ENCODE data around the gene CARD11. TPM values are rescaled to one million over a fixed set of nuclear protein-coding genes. Genes with fewer than 3 reads are reported as not detected.

The CARD11 gene
- total RNA-seq, 4 donors from 2014 or later = 0.96 to 47.5 (median 6.6) TPM

GRCh38 chr7:2929321-2930201 is 114.1 kb downstream of the CARD11 start:
- in situ Hi-C loops (cut with MboI; ENCODE audit: low pct_ligation_motif_present in 1 of 4, low pct_unique_long_range_greater_than_20kb in 1 of 4, low sequenced_read_pairs in 3 of 4) = no loop called here
- DNase-seq = no peak
- no peak overlapping the region for H3K27ac ChIP-seq

GRCh38 chr7:2928613-2929311 is 114.9 kb downstream of the CARD11 start:
- Histone ChIP-seq H3K4me3 (no peak overlapping the region), H3K27ac (no peak overlapping the region), H3K4me1 (no peaks in the 10 kb centered on the region), H3K27me3 (peaks cover 5% of the 10 kb centered on the region), H3K9me3 (no peaks in the 10 kb centered on the region), H3K36me3 (no peaks in the 10 kb centered on the region)
- intact Hi-C loops (cut with DNase I; ENCODE audit: low total_unique reads) = no loop called here
- in situ Hi-C loops (cut with MboI; ENCODE audit: low pct_ligation_motif_present in 1 of 4, low pct_unique_long_range_greater_than_20kb in 1 of 4, low sequenced_read_pairs in 3 of 4) = no loop called here
- 80% methylated on average over 35 of the region's 35 CpGs; no CpG with 5 or more reads in 1 of the 2 donors for WGBS, 2 donors (ENCODE audit: low coverage in 1 of 2)
- DNase-seq = no peak
- TF ChIP-seq POLR2AphosphoS5 (IDR thresholded peaks at IDR 0.05) = no peak
- no peak for TF ChIP-seq POLR2A (IDR thresholded peaks at IDR 0.05)
- TF ChIP-seq CTCF (IDR thresholded peaks at IDR 0.05) = no peak
- no peak for TF ChIP-seq EP300 (IDR thresholded peaks at IDR 0.05; ENCODE audit: low read depth)

More at GRCh38 chr7:2929321-2930201, 114.1 kb downstream of the CARD11 start:
- Histone ChIP-seq H3K9me3 (no peaks in the 10 kb centered on the region), H3K4me1 (no peaks in the 10 kb centered on the region), H3K4me3 (no peak overlapping the region), H3K27me3 (peaks cover 5% of the 10 kb centered on the region), H3K36me3 (no peaks in the 10 kb centered on the region)
- TF ChIP-seq CTCF (IDR thresholded peaks at IDR 0.05) (no peak), POLR2A (IDR thresholded peaks at IDR 0.05) (no peak), POLR2AphosphoS5 (IDR thresholded peaks at IDR 0.05) (no peak), EP300 (IDR thresholded peaks at IDR 0.05; ENCODE audit: low read depth) (no peak)
- WGBS, 2 donors (ENCODE audit: low coverage in 1 of 2) = 67% methylated on average over 26 of the region's 26 CpGs; no CpG with 5 or more reads in 1 of the 2 donors
- intact Hi-C loops (cut with DNase I; ENCODE audit: low total_unique reads) = no loop called here

- no peak for DNase-seq
- no peak for TF ChIP-seq CTCF (IDR thresholded peaks at IDR 0.05)
- no peak for TF ChIP-seq POLR2A (IDR thresholded peaks at IDR 0.05)
- TF ChIP-seq EP300 (IDR thresholded peaks at IDR 0.05; ENCODE audit: low read depth) = no peak
- no peak for TF ChIP-seq POLR2AphosphoS5 (IDR thresholded peaks at IDR 0.05)
- H3K36me3 ChIP-seq = no peaks in the 10 kb centered on the region
- peaks cover 5% of the 10 kb centered on the region for H3K27me3 ChIP-seq
- intact Hi-C loops (cut with DNase I; ENCODE audit: low total_unique reads) = no loop called here
- no peaks in the 10 kb centered on the region for H3K4me1 ChIP-seq
- no peak overlapping the region for H3K4me3 ChIP-seq
- H3K27ac ChIP-seq = no peak overlapping the region
- no peaks in the 10 kb centered on the region for H3K9me3 ChIP-seq
- 88% methylated on average over 8 of the region's 10 CpGs; no CpG with 5 or more reads in 1 of the 2 donors for WGBS, 2 donors (ENCODE audit: low coverage in 1 of 2)
- in situ Hi-C loops (cut with MboI; ENCODE audit: low pct_ligation_motif_present in 1 of 4, low pct_unique_long_range_greater_than_20kb in 1 of 4, low sequenced_read_pairs in 3 of 4) = no loop called here
Measured at GRCh38 chr7:2928256-2928612, 115.4 kb downstream of the CARD11 start.

- in situ Hi-C loops (cut with MboI; ENCODE audit: low pct_ligation_motif_present in 1 of 4, low pct_unique_long_range_greater_than_20kb in 1 of 4, low sequenced_read_pairs in 3 of 4) = no loop called here
- 0 to 80% methylated on average over 2 to 7 of the region's 7 CpGs for WGBS, 2 donors (ENCODE audit: low coverage in 1 of 2)
- TF ChIP-seq POLR2AphosphoS5 (IDR thresholded peaks at IDR 0.05) (no peak), EP300 (IDR thresholded peaks at IDR 0.05; ENCODE audit: low read depth) (no peak), POLR2A (IDR thresholded peaks at IDR 0.05) (no peak), CTCF (IDR thresholded peaks at IDR 0.05) (no peak)
- H3K27ac ChIP-seq = no peak overlapping the region
- no peaks in the 10 kb centered on the region for H3K4me1 ChIP-seq
- no peaks in the 10 kb centered on the region for H3K36me3 ChIP-seq
- no peak overlapping the region for H3K4me3 ChIP-seq
- no peaks in the 10 kb centered on the region for H3K9me3 ChIP-seq
- H3K27me3 ChIP-seq = peaks cover 5% of the 10 kb centered on the region
- intact Hi-C loops (cut with DNase I; ENCODE audit: low total_unique reads) = no loop called here
- no peak for DNase-seq
Measured at GRCh38 chr7:2927592-2927991, 116.1 kb downstream of the CARD11 start.
